Non-pigmented ciliary epithelial cell (primary cell): ENCODE data around the gene COPS9.

Experiments used
- DNase-seq: peaks from one replicate; pipeline ENCODE4 v3.0.0-alpha.2; 2010; ENCODE audit warnings: low read depth

The COPS9 gene

DNA sequence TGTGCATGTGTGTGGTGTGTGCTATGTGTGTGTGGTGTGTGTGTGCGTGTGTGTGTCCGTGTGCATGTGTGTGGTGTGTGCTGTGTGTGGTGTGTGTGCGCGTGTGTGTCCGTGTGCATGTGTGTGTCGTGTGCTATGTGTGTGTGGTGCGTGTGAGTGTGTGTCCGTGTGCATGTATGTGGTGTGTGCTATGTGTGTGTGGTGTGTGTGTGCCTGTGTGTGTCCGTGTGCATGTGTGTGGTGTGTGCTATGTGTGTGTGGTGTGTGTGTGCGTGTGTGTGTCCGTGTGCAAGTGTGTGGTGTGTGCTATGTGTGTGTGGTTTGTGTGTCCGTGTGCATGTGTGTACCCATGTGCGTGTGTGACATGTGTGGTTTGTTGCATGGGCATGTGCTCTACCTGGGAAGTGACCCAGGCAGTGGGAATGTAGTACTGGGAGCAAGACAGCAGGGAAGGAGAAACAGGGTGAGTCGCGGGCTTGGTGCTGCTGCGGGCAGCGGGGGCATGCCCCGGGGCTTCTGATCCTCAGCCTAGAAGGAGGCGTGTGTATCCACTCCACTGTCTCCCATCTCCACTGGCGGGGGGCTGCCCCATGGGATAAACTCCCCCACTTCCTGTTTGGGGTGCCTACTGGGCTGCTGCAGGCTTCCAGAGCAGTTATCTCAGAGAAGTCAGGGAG is 11.9 kb upstream of the COPS9 start:
- DNase-seq, result no peak

DNA sequence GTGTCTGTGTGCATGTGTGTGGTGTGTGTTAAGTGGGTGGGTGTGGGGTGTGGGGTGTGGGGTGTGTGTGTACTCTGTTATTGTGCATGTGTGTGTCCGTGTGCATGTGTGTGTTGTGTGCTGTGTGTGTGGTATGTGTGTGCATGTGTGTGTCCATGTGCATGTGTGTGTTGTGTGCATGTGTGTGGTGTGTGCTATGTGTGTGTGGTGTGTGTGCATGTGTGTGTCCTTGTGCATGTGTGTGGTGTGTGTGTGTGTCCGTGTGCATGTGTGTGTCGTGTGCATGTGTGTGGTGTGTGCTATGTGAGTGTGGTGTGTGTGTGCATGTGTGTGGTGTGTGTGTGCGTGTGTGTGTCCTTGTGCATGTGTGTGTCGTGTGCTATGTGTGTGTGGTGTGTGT is 11.3 kb upstream of the COPS9 start:
- DNase-seq, result no peak

DNA sequence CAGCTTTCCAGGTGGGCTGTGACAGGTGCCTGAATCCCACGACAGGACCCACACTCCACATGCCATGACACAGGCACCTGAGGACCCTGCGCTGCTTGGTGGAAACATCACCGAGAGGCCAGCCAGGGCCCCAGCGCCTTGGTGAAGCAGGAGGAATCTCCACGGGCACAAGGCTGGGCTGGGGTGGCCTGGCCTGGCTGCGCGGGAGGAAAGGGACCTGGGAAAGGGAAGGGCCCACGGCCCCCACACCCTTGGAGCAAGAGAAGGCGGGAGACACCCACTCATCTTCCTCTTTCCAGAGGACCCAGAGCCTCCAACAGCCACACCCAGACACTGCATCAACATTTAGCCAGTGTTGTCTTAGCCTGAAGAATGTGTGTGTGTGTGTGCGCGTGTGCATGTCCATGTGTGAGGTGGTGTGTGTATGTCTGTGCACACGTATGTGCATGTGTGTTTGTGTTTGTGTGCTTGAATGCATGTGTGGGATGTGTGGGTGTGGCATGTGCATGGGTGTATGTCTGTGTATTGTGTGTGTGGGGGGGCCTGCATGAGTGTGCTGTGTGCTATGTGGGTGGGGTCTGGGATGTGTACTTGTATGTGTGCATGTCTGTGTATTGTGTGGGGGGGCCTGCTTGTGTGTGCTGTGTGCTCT is 10.6 kb upstream of the COPS9 start:
- DNase-seq, result no peak

DNA sequence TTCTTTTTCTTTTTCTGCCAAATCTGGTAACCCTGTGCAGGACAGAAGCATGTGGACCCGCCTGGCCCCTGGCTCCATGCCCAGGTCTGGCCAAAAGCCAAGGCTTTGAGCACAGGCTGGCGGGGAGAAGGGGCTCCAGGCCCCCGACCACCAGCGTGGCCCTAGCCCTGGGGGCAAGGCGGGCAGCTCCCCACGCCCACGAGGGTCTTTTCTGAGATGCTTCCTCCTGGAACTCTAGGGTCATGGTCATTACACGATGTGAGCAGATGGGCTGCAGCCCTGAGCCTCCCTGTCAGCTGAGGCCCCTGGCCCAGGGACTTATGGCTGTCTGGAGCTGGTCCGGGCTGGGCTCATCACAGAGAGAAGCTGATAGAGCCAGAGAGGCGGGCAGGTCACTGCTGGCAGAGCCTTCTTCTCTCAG is 10.0 kb upstream of the COPS9 start:
- no peak for DNase-seq

DNA sequence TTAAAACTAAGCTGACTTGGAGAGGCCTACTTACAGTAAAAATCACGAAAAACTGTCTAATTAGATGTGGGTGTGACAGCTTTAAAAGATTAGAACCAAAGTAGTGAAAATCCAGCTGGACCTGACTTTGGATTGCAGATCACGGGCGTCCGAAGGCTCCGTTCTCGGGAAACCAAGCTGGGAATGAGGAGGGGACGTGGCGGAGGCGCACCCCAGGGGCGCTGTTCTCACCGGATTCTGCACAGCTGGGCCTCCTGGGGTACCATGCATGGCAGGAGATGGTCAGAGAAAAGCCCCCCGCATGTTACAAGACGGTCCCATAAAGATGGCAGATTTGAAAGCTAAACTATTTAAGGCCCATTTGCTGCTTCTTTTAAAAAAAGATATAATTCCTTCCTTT is 9.4 kb upstream of the COPS9 start:
- no peak for DNase-seq

DNA sequence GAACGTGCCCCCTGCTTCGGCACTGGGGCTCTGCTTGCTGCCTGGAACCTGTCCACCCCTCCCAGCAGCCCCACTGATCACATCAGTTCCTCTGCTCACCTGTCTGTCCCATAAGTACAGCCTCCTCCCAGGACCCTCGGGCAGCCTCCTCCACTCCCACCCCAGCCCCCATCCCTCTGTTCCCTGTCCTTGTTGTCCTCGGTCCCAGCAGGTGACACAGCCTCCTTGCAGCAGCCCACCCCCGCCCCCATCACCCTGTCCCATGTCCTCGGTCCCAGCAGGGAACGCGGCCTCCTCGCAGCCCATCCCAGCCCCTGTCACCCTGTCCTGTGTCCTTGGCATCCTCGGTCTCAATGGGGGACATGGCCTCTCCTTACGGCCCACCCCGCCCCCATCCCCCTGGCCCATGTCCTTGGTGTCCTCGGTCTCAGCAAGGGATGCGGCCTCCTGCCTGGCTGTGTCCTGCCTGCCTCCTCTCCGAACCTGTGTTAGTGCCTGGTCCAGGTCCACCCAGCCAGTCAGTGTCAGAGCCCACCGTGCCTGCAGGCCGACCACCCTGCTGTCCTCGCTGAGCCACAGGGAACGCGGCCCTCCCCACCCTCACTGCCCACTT is 8.7 kb upstream of the COPS9 start:
- DNase-seq, result no peak

DNA sequence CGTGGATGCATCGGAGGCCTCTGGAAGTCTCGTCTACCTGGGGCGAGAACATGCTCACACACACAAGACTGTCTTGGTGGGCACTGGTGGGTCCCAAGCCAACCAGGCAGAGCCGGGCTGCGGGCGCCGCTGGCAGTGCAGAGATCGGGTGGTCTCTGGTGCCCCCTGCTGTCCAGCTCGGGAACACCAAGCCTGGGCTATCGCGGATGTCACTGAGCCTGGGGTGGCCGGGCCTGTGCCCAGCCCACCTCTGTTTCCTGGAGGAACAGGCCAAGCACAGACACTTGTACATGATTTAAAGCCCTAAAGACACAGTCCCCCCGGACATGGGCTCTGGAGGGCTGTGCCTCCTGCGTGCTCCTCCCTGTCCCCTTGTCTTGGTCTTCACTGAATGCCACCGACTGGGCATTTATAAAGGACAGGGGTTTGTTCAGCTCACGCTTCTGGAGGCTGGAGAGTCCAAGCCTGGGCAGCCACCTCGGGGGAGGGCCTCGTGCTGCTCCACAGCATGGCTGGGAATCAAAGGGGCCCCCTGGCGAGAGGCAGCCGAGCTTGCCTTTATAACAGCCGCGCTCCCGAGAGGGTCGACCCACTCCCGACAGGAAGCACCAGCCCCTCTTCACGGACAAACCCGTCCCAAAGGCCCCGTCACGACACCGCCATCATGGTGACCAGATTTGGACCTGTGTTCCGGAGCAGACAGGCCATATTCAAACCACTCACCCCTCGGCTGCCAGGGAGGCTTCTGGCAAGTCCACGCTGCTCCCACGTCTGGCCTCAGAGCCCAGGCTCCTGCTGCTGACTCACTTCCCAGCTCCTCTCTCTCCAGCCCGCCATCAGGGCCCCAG is 7.9 kb upstream of the COPS9 start:
- no peak for DNase-seq

DNA sequence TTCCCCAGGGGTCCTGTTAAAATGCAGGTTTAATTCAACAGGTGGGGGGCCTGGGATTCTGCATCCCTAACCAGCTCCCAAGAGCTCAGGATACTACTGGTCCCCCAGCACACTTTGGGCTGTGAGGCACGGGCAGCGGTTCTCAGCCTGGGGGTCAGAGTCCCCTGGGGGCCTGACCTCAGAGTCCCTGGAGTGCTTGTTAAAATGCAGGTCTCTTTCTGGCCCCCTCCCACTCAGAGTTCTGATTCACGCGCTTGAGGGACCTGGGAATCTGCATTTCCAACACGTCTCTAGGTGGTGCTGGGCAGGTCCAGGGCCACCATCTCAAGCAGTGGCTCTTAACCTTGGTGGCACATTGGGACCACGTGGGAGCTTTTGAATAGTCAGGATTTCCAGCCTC is 7.2 kb upstream of the COPS9 start:
- no peak for DNase-seq

DNA sequence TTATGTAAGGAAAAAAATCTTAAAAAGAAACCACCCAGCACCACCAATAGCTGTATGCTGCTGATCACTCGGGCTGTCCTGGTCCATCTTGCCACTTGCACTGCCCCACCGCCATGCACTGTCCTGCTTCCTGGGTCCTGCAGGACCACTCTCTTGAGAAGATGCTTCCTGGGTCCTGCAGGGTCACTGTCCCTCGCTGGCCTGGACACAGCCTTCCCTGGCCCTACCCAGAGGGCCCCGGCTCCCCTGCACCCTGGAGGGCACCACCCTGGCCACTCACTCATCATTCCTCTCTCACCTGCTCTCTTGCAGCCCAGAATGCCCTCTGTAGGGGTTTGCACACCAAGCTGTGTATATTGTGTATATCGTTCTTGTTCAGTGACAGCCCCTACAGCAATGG is 6.8 kb upstream of the COPS9 start:
- DNase-seq, result no peak

DNA sequence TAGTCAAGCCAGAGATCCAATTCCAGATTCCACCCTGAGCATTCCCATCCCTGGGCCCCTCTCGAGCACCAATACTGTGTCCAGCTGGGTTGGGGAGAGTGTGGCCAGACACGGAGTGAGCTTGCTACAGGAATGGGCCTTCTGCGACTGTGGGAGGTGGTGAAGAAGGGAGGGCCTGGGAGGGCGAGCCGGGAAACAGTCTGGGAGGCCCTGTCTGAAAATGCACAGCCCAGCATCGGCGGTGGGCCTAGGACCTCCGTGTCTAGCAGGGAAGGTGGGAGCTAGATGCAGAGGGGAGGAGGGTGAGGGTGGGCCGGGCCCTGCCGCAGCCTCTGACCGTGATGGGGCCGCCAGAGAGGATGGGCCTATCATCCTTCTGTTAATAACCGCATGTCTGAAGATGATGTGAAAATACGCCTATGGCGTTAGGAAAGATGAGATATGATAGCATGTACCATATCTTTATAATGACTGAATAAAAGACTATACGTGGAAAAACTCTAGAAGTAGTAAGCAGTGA is 6.2 kb upstream of the COPS9 start:
- DNase-seq, result no peak

DNA sequence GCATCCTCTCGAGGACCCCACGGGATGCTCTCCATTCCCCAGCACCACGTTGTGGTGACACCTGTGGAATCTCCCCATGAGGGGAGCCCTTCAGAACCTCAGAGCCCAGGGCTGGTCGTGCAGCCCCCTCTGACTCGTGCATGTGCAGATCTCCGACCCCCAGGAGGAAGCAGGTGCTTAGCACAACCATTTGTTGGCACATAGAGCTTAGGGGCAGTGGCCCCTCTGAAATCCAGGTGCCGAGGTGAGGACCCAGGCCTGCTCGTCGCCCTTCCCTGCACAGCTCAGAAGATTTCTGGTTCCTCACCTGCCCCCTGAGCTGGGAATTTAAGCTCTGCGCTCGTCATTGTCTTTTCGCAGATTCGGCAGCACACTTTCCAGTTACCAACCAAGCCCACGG is 5.6 kb upstream of the COPS9 start:
- no peak for DNase-seq

DNA sequence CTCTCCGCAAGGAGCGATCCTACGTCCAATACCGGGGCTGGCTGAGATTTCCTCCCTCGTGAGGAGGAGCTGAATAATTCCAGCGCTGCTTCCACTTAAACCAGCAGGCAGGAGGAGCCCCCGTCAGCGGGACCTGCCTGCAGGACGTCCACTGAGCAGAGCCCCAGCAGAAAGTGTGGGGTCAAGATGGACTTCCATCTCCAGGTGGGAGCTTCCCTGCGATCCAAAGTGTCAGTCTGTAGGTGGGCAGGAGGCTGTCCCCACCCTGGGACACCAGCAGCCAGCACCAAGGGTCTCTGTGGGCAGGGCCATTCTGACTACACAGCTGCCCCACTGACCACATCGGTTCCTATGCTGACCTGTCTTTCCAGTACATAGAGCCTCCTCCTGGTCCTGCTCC is 4.8 kb upstream of the COPS9 start:
- no peak for DNase-seq

DNA sequence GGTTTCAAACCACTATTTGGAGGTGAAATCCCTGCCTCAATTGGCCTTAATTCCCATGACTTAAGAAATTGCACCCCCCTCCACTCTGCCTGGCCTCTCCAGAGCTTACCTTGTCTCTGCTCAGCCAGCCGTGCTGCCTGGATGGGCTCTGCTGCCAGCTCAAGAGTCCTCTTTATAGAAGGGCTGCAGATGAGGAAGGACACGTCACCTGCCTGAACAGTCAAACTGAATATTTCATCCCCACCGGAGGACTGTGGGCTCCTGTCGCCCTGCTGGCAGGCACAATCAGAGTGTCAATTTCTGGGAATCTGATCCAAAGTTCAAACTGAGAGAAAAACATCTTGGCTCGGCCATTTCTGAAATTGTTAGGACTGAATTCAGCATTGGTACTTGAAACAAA is 4.4 kb upstream of the COPS9 start, which contains the start of gene OTOS:
OTOS (minus strand) TSS at position 148 of the 400 bp plus-strand sequence. CDS start 332 bp downstream, outside the sequence.
- no peak for DNase-seq

DNA sequence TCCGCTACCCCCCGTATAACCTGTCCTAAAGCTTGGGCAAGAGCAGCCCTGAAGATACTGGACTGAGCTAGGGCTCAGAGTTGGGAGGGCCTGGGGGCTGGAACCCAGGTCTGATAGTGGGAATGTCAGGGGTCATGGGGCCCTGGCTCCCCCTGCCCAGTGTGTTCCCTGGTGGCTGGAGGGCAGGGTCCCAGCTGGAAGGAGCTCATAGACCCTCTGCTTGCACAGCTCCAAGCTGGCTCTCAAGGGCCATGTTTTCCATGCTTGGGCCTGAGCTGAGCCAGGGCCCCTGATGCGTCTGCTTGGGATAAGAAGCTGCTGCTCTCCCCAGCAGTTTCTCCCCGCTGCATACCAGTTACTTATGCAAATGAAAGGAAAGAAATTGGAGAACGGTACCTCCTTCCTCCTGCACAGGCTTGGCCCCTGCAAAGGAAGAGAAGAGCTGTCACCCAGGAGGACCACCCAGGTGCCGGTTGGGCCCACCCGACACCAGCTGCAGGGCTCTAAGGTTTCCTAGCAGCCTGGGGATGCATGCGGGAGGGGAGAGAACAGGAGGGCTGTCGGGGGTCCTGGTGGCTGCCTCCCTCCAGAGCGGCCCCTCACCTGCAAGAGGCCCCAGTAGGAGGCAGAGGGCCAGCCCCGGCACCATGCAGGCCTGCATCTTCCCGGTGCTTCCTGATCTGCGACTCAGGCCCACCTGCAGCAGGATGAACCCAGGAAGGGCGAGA is 3.7 kb upstream of the COPS9 start:
- DNase-seq, result no peak

DNA sequence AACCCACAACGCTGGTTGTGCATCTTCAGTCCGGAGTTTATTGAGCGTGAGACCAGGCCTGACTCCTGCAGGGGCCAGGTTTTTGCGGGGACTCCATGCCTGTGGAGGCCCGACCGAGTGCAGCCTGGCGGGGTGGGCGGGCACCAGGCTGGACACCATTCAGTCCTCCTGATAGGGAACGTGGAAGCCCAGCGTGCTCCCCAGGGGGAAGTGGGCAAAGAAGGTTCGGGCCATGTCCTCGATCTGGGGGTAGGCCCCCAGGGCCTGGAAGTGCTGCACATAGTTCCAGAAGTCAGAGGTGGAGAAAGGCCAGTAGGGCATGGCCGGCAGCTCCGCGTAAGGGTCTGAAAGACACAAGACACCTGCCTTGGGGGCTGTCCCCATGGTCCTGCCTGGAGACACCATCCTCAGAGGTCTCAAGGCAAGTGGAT is 2.9 kb upstream of the COPS9 start:
- DNase-seq, result no peak

DNA sequence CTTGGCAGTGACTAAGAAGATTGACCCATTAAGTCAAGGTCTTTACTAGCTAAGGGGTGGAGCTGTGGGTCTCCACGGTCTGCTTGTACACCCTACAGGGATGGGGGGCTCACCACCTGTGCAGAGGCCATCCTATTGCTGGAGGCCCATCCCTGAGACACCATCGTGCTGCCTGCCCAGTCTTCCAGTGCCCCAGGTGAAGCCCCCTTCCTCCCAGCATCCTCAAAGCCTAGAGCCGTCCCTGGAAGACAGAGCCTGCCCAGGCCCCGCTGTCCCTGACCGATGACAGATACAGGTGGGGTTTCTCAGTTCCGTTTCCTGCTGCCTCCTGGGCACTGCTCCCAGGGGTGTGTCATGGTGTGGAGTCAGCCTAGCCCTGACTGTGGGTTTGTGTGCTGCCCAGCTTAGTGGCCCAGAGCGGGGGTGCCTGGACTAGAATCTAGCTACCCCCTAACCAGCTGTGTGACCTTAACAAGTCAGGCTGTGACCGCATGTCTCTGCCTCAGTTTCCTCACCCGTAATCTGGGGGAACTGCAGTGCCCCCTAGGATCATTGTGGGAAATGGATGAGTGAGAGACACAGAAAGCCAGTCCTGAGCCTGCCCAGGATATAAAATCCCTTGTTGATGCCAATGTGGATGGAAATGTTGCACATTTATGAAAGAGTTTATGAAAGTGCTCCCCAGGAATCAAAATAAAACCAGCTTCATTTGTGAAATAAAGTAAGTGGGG is 2.3 kb upstream of the COPS9 start:
- no peak for DNase-seq

DNA sequence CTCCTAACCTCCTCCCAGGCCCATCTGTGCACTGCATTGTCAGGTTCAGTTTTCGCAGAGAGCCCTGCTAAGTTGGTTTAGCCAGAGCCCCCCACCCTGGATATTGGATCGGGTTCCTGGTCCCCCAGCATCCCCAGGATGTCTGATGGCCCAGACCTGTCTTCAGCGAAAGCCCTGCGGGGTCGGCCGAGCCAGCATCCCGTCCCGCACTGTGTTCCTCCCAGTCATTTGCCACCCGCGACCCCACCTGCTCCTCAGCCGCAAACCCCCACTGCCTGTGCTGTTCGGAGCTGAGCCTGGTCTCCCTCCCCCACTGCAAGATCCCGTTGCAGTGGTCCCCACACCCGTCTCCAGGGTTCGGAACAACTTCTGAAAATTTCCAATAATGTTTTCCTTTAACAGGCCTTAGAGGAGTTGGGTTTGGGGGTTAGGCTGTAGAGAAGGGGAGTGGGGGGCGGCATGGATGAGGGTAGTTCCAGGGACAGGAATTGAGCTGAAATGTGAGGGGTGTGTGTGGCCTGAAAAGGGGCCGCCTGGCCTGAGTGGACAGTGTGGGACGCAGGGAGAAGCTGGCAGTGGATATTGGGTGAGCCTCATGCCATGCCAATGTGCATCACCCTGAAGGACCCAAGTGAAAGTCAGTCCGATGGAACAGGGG is 1.6 kb upstream of the COPS9 start:
- no peak for DNase-seq

DNA sequence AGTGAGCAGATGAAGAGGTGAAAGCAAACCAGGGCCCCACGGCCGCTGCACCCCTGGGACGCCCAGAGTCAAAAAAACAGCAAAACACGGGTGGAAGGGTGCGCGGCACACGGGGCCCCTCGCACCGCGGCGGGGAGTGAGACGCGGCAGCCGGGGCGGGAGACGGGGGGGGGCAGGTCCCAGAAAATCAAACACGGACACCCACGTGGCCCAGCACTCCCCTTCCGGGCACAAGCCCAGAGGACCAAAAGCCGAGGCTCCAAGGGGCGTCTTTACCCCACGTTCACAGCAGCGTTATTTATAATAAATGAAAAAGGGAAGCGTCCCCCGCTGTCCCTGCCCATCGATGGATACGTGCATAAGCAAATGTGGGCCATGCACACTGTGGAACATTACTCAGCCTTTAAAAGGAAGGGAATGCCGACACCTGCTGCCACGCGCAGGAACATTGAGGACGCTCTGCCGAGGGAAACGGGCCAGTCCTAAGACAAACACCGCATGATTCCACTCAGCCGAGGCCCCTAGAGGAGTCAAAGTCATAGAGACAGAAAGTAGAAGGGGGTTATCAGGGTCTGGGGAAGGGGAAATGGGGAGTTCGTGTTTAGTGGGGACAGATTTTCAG is 677 bp upstream of the COPS9 start:
- no peak for DNase-seq

DNA sequence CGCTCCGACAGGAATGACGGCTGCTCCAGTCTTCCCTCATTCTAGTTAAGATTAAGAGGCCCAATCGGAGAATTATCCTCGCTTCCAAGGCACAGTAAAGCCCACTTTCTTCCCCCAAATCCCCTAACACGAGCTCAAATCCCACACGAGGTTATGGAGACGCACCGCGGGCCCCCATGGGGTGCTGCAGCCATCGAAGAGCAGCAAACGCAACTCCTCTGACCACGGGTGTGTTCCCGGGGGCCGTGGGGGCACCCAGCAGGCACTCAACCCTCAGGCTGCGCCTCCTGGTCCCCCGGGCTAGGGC is 446 bp downstream of the COPS9 start:
- no peak for DNase-seq

DNA sequence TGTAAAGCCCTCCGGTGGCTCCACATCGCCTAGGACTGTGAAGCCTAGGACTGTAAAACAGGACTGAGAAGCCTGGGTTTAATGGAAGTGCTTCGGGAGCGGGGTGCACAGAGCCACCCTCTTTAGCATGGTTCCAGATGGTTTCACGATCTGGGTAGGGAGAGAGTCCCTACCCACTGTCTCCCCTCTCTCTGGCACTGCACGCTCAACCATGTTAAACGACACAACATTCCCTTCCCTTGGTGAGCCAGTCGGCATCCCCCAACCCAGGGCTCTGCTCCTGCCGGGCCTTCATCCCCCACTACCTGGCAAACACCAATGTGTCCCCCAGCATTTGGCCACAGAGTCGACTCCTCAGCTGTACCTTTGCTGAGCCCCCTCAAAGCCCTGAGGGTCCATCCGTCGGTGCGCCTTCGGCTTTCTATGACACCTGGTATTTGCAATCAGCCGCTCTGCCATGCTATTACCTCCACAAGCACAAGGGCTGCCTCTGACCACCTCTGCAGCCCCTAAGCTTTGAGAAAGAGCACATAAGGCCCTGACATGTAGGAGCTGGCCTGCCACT is 1.1 kb downstream of the COPS9 start:
- no peak for DNase-seq
